HepG2 (cell line): ENCODE data around the gene IGF2.

Experiments
- ATF7-NPFF ChIP-seq: sonication (generic); formaldehyde crosslinking; IDR thresholded peaks from 2 replicates; pipeline ENCODE4 v1.8.1; 2023; ENCODE audit warnings: mild to moderate bottlenecking, low read depth, missing genetic modification reagents, moderate library complexity
- EZH2 ChIP-seq: conservative IDR thresholded peaks from 2 replicates; pipeline ENCODE4 v1.6.1; 2012; ENCODE audit warnings: mild to moderate bottlenecking, low read depth, low read length, moderate library complexity
- FOXM1 ChIP-seq: sonication (generic); formaldehyde crosslinking; IDR thresholded peaks from 2 replicates; pipeline ENCODE4 v1.5.0; 2020; ENCODE audit warnings: missing genetic modification reagents
- IKZF1 ChIP-seq: fragments of 450-650 bp; IDR thresholded peaks from 2 replicates; pipeline ENCODE4 v1.7.1; 2016
- KLF15 ChIP-seq: sonication (generic); formaldehyde crosslinking; IDR thresholded peaks from 2 replicates; pipeline ENCODE4 v1.8.1; 2023; ENCODE audit warnings: borderline replicate concordance, mild to moderate bottlenecking, inconsistent platforms, missing genetic modification reagents, mixed read lengths
- KLF9 ChIP-seq: IDR thresholded peaks from 2 replicates; pipeline ENCODE4 v1.6.1; 2016; ENCODE audit warnings: low read depth
- POLR2A ChIP-seq, 2 experiments: IDR thresholded peaks; 2 replicates each; pipeline ENCODE4 v1.6.1; 2011; ENCODE audit warnings: low read depth in 2 of 2, low read length in 2 of 2, mild to moderate bottlenecking in 1 of 2, moderate library complexity in 1 of 2; ENCODE audit not compliant: insufficient read depth in 1 of 2
- RFX1 ChIP-seq: fragments of 450-650 bp; IDR thresholded peaks from 2 replicates; pipeline ENCODE4 v1.6.1; 2017
- SMC3 ChIP-seq: IDR thresholded peaks from 2 replicates; pipeline ENCODE4 v1.6.1; 2011; ENCODE audit warnings: low read length, improper control_type of control experiment
- ZNF850 ChIP-seq: sonication (generic); formaldehyde crosslinking; conservative IDR thresholded peaks from 2 replicates; pipeline ENCODE4 v1.9.0; 2021; ENCODE audit warnings: mild to moderate bottlenecking, missing genetic modification reagents
- TF ChIP-seq, protein P1 (sequence below): sonication (generic); formaldehyde crosslinking; IDR thresholded peaks from 2 replicates; pipeline ENCODE4 v1.5.0; 2020; ENCODE audit warnings: mild to moderate bottlenecking, missing genetic modification reagents, moderate library complexity
- TF ChIP-seq, protein P2 (sequence below): sonication (generic); formaldehyde crosslinking; IDR thresholded peaks from 2 replicates; pipeline ENCODE4 v1.4.0; 2020; ENCODE audit warnings: missing genetic modification reagents, borderline replicate concordance
- TF ChIP-seq, protein P3 (sequence below): sonication (generic); formaldehyde crosslinking; IDR thresholded peaks from 2 replicates; pipeline ENCODE4 v1.8.1; 2023; ENCODE audit warnings: mild to moderate bottlenecking, inconsistent platforms, moderate library complexity, missing genetic modification reagents, borderline replicate concordance
- TF ChIP-seq, protein P4 (sequence below): sonication (generic); formaldehyde crosslinking; IDR thresholded peaks from 2 replicates; pipeline ENCODE4 v1.8.1; 2023; ENCODE audit warnings: mild to moderate bottlenecking, missing genetic modification reagents, borderline replicate concordance

DNA sequence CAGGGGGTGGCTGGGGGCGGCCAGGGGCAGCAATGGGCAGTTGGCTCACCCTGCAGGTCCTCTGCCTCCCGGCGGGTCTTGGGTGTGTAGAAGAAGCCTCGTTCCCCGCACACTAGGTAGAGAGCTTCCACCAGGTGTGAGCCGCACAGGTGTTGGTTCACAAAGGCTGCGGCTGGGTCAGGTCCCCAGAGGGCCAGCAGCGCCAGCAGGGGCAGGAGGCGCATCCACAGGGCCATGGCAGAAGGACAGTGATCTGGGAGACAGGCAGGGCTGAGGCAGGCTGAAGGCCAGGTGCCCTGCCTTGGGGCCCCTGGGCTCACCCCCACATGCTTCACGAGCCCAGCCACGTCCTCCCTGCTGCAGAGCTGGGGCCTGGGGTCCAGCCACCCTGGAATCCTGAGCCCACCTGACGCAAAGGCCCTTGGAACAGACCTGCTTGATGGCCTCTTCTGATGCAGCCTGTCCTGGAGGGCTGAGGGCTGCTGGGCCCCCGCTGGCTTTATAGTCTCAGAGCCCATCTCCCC lies 21.6 kb upstream of the IGF2 start, which contains the start of gene INS:
- TF ChIP-seq ATF7-NPFF (CRISPR knock-in tag) = no peak
- no peak for TF ChIP-seq POLR2A (IDR thresholded peaks at IDR 0.05; ENCODE audit: insufficient read depth in 1 of 2, low read depth in 2 of 2, low read length in 2 of 2)
- TF ChIP-seq, protein P1, sequence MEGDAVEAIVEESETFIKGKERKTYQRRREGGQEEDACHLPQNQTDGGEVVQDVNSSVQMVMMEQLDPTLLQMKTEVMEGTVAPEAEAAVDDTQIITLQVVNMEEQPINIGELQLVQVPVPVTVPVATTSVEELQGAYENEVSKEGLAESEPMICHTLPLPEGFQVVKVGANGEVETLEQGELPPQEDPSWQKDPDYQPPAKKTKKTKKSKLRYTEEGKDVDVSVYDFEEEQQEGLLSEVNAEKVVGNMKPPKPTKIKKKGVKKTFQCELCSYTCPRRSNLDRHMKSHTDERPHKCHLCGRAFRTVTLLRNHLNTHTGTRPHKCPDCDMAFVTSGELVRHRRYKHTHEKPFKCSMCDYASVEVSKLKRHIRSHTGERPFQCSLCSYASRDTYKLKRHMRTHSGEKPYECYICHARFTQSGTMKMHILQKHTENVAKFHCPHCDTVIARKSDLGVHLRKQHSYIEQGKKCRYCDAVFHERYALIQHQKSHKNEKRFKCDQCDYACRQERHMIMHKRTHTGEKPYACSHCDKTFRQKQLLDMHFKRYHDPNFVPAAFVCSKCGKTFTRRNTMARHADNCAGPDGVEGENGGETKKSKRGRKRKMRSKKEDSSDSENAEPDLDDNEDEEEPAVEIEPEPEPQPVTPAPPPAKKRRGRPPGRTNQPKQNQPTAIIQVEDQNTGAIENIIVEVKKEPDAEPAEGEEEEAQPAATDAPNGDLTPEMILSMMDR = no peak
- TF ChIP-seq, protein P2, sequence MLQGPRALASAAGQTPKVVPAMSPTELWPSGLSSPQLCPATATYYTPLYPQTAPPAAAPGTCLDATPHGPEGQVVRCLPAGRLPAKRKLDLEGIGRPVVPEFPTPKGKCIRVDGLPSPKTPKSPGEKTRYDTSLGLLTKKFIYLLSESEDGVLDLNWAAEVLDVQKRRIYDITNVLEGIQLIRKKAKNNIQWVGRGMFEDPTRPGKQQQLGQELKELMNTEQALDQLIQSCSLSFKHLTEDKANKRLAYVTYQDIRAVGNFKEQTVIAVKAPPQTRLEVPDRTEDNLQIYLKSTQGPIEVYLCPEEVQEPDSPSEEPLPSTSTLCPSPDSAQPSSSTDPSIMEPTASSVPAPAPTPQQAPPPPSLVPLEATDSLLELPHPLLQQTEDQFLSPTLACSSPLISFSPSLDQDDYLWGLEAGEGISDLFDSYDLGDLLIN (CRISPR knock-in tag) = no peak
- TF ChIP-seq, protein P3, sequence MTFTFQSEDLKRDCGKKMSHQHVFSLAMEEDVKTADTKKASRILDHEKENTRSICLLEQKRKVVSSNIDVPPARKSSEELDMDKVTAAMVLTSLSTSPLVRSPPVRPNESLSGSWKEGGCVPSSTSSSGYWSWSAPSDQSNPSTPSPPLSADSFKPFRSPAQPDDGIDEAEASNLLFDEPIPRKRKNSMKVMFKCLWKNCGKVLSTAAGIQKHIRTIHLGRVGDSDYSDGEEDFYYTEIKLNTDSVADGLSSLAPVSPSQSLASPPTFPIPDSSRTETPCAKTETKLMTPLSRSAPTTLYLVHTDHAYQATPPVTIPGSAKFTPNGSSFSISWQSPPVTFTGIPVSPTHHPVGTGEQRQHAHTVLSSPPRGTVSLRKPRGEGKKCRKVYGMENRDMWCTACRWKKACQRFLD (CRISPR knock-in tag) = no peak
- TF ChIP-seq ZNF850 (CRISPR knock-in tag) = no peak
- no peak for TF ChIP-seq EZH2
- no peak for TF ChIP-seq SMC3
- TF ChIP-seq RFX1 = no peak
- no peak for TF ChIP-seq KLF15 (CRISPR knock-in tag)
- TF ChIP-seq IKZF1 = no peak
- no peak for TF ChIP-seq KLF9
- TF ChIP-seq FOXM1 = no peak
- TF ChIP-seq, protein P4, sequence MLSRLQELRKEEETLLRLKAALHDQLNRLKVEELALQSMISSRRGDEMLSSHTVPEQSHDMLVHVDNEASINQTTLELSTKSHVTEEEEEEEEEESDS (CRISPR knock-in tag) = no peak
